Lower lobe of right lung (tissue), 2 donors: ENCODE results near the gene HOOK2. TPM values are rescaled to one million over a fixed set of nuclear protein-coding genes. Genes with fewer than 3 reads are reported as not detected.

Source experiments
- ATAC-seq, 2 donors: fragments of 200-7000 bp; cut with Tn5 transposase; one replicate each; pipeline ENCODE4 v1.9.1; 2020 to 2022; ENCODE audit warnings: mild to moderate bottlenecking in 2 of 2, moderate library complexity in 2 of 2
- DNase-seq: peaks from one replicate; pipeline ENCODE4 v3.0.0-alpha.2; 2020
- H3K27ac ChIP-seq: fragments of 200-600 bp; one replicate; pipeline ENCODE4 v1.8.0; 2022
- H3K27me3 ChIP-seq: fragments of 200-600 bp; one replicate; pipeline ENCODE4 v1.8.0; 2022; ENCODE audit warnings: low read depth
- H3K36me3 ChIP-seq: fragments of 200-600 bp; one replicate; pipeline ENCODE4 v1.8.0; 2022; ENCODE audit warnings: mild to moderate bottlenecking
- H3K4me1 ChIP-seq: fragments of 200-600 bp; one replicate; pipeline ENCODE4 v1.8.0; 2022
- H3K4me3 ChIP-seq: fragments of 200-600 bp; one replicate; pipeline ENCODE4 v1.8.0; 2022; ENCODE audit warnings: mild to moderate bottlenecking
- H3K9me3 ChIP-seq: fragments of 200-600 bp; one replicate; pipeline ENCODE4 v1.8.0; 2022
- intact Hi-C: fragments of 100-400 bp; cut with DNase I; formaldehyde crosslinking; loops from one replicate; pipeline ENCODE4 v1.11.0; 2022
- total RNA-seq: library from RNA; stranded (reverse); fragmentation: NEBNext Ultra II Directional; extraction: Animal tissue kit (Norgen Biotek cat#: 25700); gene quantifications from one replicate; pipeline ENCODE4 v1.2.1, GENCODE V29; 2021
- TF ChIP-seq, protein P1 (sequence below): fragments of 200-600 bp; IDR thresholded peaks from one replicate; pipeline ENCODE4 v1.8.0; 2022; ENCODE audit warnings: antibody characterized with exemption, mild to moderate bottlenecking
- donor health status: DM: no; HTN: yes; CAD: no; lungs with severe emphysema.

Gene HOOK2
- total RNA-seq, 1 donor from 2014 or later = 57.5 TPM

DNA sequence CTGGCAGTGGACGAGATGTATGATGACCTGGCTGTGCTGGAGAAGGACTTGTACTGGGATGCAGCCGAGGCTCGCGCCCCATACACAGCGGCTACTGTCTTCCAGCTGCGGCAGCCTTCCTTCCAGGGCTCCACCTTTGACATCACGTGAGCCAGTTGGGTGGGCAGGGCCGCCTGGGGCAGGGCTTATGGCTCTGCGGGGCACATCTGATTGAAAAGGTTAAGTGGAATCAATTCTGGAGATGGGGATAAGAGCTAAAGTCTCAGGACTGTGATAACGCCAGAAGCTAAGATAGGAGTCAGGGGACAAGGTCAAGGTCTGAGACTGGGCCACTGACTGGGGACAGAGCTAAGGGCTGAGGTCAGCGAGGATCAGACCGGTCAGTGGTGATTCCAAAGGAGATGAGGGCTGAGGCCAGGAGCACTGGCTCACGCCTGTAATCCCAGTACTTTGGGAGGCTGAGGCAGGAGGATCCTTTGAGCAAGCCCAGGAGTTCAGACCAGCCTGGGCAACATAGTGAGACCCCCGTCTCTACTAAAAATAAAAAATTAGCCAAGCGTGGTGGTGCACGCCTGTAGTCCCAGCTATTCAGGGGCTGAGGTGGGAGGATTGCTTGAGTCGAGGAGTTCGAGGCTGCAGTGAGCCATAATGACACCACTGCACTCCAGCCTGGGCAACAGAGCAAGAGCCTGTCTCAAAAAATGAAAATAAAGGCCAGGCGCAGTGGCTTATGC lies 19.0 kb downstream of the HOOK2 start:
- no peak for ATAC-seq
- intact Hi-C loops = no loop called here

DNA sequence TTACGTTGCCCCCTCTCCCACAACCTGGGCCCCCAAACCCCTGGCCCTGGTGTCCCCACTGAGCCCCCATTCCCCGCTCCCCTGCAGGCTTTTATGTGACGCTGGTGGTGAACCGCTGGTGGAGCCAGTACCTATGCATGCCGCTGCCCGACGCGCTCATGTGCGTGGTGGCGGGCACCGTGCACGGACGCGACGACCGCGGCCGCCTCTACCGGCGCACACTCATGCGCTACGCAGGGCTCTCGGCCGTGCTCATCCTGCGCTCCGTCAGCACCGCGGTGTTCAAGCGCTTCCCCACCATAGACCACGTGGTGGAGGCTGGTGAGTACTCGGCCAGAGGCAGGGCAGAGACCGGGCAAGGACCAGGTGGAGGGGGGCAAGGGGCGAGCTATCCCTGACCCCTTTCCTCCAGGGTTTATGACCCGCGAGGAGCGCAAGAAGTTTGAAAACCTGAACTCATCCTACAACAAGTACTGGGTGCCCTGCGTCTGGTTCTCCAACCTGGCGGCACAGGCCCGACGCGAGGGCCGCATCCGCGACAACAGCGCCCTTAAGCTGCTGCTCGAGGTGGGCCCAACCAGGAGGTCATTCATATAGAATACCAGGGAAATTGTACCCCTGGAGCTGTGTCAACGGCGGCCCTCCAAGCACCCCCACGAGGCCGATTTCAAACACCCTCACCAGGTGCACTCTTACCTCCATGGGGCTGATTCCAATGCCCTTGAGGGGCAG lies 20.7 kb downstream of the HOOK2 start:
- no peak overlapping the region for H3K4me3 ChIP-seq
- no peak for ATAC-seq
- peaks cover 15% of the 10 kb centered on the region for H3K27me3 ChIP-seq
- TF ChIP-seq, protein P1, sequence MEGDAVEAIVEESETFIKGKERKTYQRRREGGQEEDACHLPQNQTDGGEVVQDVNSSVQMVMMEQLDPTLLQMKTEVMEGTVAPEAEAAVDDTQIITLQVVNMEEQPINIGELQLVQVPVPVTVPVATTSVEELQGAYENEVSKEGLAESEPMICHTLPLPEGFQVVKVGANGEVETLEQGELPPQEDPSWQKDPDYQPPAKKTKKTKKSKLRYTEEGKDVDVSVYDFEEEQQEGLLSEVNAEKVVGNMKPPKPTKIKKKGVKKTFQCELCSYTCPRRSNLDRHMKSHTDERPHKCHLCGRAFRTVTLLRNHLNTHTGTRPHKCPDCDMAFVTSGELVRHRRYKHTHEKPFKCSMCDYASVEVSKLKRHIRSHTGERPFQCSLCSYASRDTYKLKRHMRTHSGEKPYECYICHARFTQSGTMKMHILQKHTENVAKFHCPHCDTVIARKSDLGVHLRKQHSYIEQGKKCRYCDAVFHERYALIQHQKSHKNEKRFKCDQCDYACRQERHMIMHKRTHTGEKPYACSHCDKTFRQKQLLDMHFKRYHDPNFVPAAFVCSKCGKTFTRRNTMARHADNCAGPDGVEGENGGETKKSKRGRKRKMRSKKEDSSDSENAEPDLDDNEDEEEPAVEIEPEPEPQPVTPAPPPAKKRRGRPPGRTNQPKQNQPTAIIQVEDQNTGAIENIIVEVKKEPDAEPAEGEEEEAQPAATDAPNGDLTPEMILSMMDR = no peak
- H3K27ac ChIP-seq = no peak overlapping the region
- no peaks in the 10 kb centered on the region for H3K9me3 ChIP-seq
- H3K4me1 ChIP-seq = peaks cover 16% of the 10 kb centered on the region
- intact Hi-C loops = no loop called here
- no peak for DNase-seq
- no peaks in the 10 kb centered on the region for H3K36me3 ChIP-seq

More for the DNA sequence above, 19.0 kb downstream of the HOOK2 start:
- TF ChIP-seq, protein P1 = no peak
- H3K27me3 ChIP-seq = peaks cover 2% of the 10 kb centered on the region
- H3K36me3 ChIP-seq = no peaks in the 10 kb centered on the region
- DNase-seq = no peak
- H3K27ac ChIP-seq = no peak overlapping the region
- peaks cover 11% of the 10 kb centered on the region for H3K4me1 ChIP-seq
- H3K9me3 ChIP-seq = no peaks in the 10 kb centered on the region
- no peak overlapping the region for H3K4me3 ChIP-seq

DNA sequence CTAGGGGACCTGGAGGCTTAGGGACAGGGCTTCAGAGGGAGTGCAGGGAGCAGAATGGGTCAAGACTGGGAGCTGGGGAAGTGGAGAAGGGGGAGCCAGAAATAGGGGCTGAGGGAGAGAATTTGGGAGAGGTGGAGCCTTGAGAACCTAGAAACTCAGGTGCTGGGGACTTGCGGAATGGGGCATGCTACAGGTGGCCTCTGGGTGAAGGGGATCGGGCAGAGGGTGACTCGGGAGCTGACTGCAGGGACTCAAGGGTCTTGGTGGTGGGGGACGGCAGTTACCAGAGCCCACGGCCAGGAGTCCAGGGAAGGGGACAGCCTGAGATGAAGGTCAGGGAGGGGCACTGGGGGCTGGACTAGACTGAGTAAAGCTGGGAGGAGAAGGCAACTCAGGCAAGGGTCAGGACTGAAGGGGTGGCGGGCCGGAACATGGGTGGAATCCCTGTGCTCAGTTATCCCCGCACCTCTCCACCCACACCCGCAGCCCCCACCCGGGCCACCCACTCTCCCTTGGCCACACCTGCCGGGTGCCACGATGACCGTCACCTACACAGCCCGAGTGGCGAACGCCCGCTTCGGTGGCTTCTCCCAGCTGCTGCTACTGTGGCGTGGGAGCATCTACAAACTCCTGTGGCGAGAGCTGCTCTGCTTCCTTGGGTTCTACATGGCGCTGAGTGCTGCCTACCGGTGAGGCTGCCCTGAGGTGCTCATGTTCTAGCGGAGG lies 23.1 kb downstream of the HOOK2 start:
- peaks cover 21% of the 10 kb centered on the region for H3K27me3 ChIP-seq
- no peak for ATAC-seq
- H3K27ac ChIP-seq = no peak overlapping the region
- H3K36me3 ChIP-seq = peaks cover 11% of the 10 kb centered on the region
- no peak overlapping the region for H3K4me3 ChIP-seq
- peaks cover 4% of the 10 kb centered on the region for H3K9me3 ChIP-seq
- intact Hi-C loops = no loop called here
- TF ChIP-seq, protein P1 = no peak
- H3K4me1 ChIP-seq = peaks cover 9% of the 10 kb centered on the region
- no peak for DNase-seq

DNA sequence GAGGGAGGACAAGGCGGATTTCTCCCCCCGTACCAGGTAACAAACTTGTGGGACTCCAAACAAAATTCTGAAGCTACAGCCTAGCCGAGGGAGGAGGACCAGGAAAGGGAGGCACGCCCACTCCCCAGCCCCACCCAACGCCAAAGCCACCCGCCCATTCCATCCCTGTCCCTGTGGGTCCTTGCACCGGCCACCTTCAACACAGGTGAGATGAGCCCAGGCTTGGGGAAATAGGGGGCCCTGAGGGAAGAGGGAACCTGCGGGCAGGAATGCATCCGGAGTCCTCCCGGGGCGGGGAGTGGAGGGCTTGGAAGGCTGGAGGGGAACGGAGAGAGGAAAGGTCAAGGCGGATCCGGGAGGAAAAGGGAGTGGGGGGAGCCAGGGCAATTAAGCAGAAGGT lies 23.7 kb downstream of the HOOK2 start, which contains the start of gene BEST2:
BEST2 (plus strand) TSS at position 157 of the 400 bp plus-strand sequence. CDS start 802 bp downstream, outside the sequence.
- H3K4me1 ChIP-seq = peaks cover 6% of the 10 kb centered on the region
- no peak within 1 kb of the TSS for H3K27ac ChIP-seq
- no peak within 1 kb of the TSS for H3K4me3 ChIP-seq
- peaks cover 21% of the 10 kb centered on the region for H3K27me3 ChIP-seq
- ATAC-seq (no peak), DNase-seq (no peak)
- TF ChIP-seq, protein P1 = no peak
- H3K9me3 ChIP-seq = peaks cover 4% of the 10 kb centered on the region
- H3K36me3 ChIP-seq = peaks cover 16% of the 10 kb centered on the region
- intact Hi-C loops = no loop called here

DNA sequence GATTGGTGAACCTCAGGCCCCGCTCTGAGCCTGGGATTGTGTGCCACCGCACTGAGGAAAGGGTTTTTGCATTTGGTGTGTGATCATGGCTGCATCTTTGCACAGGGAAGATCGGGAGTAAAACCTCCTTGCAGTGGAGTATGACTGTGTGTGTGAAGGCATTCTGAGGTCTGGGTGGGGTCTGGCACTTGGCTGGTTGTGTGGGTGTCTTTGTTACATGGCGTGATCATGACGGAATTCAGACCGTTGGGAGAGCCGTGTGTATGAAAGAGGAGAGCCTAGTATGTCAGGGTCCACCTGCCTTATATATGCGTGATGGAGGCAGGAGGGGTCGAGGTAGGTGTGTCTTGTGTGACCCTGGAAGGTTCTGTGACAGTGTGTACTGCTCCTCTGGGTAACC lies 24.5 kb downstream of the HOOK2 start:
- TF ChIP-seq, protein P1 = no peak
- H3K4me3 ChIP-seq = no peak overlapping the region
- intact Hi-C loops = no loop called here
- no peak overlapping the region for H3K27ac ChIP-seq
- H3K27me3 ChIP-seq = peaks cover 21% of the 10 kb centered on the region
- no peak for DNase-seq
- peaks cover 6% of the 10 kb centered on the region for H3K4me1 ChIP-seq
- no peak for ATAC-seq
- H3K36me3 ChIP-seq = peaks cover 23% of the 10 kb centered on the region
- peaks cover 4% of the 10 kb centered on the region for H3K9me3 ChIP-seq
